H1 (cell line): ENCODE measurements around the gene HERC4. TPM values are rescaled to one million over a fixed set of nuclear protein-coding genes. Genes with fewer than 3 reads are reported as not detected.

Source experiments
- CTCF ChIA-PET: fragments of 300-600 bp; sonication (Branson Sonifier 250); formaldehyde crosslinking; loops from one replicate; lab custom pipeline; 2021; ENCODE audit not compliant: partially characterized antibody; lab: Charles Lee
- POLR2A ChIA-PET: fragments of 300-600 bp; sonication (Branson Sonifier 250); formaldehyde crosslinking; loops from one replicate; lab custom pipeline; 2021; ENCODE audit warnings: inconsistent platforms; ENCODE audit not compliant: partially characterized antibody; lab: Charles Lee
- DNase-seq, 2 experiments: peaks; one replicate each; pipeline versions ENCODE4 v3.0.0 to v3.0.0-alpha.2; 2010 to 2022; ENCODE audit warnings: low spot score in 2 of 2, low read depth in 1 of 2, mixed read lengths in 1 of 2
- FAIRE-seq: peaks from 2 replicates; lab custom pipeline; 2011; peaks lifted over from hg19 to GRCh38; lab: Jason Lieb, UNC
- H2AFZ ChIP-seq: 2 replicates; pipeline ENCODE4 v1.8.1; 2012; ENCODE audit warnings: low read length, inconsistent platforms
- H2AK5ac ChIP-seq: 2 replicates; pipeline ENCODE4 v1.6.1; 2013; ENCODE audit warnings: low read depth, low read length
- H2BK120ac ChIP-seq: replicated peaks from 2 replicates; pipeline ENCODE3; 2013; ENCODE audit warnings: low read depth, low read length, inconsistent platforms
- H2BK12ac ChIP-seq: 2 replicates; pipeline ENCODE4 v1.6.1; 2013; ENCODE audit warnings: low read depth, low read length
- H2BK15ac ChIP-seq: 2 replicates; pipeline ENCODE4 v1.6.1; 2013; ENCODE audit warnings: low read length
- H2BK20ac ChIP-seq: 2 replicates; pipeline ENCODE4 v1.6.1; 2013; ENCODE audit warnings: low read length
- H2BK5ac ChIP-seq: 2 replicates; pipeline ENCODE4 v1.6.1; 2013; ENCODE audit warnings: low read depth, low read length
- H3K14ac ChIP-seq: 2 replicates; pipeline ENCODE4 v1.6.1; 2013; ENCODE audit warnings: inconsistent platforms; ENCODE audit not compliant: insufficient read length
- H3K18ac ChIP-seq: 2 replicates; pipeline ENCODE4 v1.6.1; 2013; ENCODE audit warnings: low read length; ENCODE audit errors: extremely low read depth
- H3K23ac ChIP-seq: 2 replicates; pipeline ENCODE4 v1.6.1; 2013; ENCODE audit warnings: inconsistent platforms; ENCODE audit not compliant: insufficient read length
- H3K23me2 ChIP-seq: 2 replicates; pipeline ENCODE4 v1.6.1; 2013; ENCODE audit warnings: low read depth, low read length
- H3K27ac ChIP-seq: 2 replicates; pipeline ENCODE4 v1.6.1; 2011; ENCODE audit warnings: low read depth, low read length, inconsistent platforms
- H3K27me3 ChIP-seq, 4 experiments: replicated peaks in 1 of 4; 1 replicate in 1 of 4; 2 replicates in 3 of 4; pipeline versions ENCODE4 v1.6.1 to v1.8.1; 2011 to 2013; ENCODE audit warnings: low read length in 3 of 4, mild to moderate bottlenecking in 3 of 4, inconsistent platforms in 2 of 4, mixed read lengths in 2 of 4, moderate library complexity in 1 of 4; ENCODE audit not compliant: control insufficient read depth in 3 of 4, insufficient read depth in 3 of 4; ENCODE audit errors: extremely low read depth in 1 of 4
- H3K36me3 ChIP-seq, 4 experiments: 2 replicates each; pipeline versions ENCODE4 v1.6.1 to v1.8.1; 2011 to 2013; ENCODE audit warnings: mild to moderate bottlenecking in 4 of 4, low read length in 3 of 4, moderate library complexity in 2 of 4, control low read depth in 1 of 4, inconsistent platforms in 1 of 4; ENCODE audit not compliant: insufficient read depth in 4 of 4, control insufficient read depth in 2 of 4
- H3K4ac ChIP-seq: replicated peaks from 2 replicates; pipeline ENCODE3; 2013; ENCODE audit warnings: low read length, low read depth, mixed read lengths, inconsistent platforms; ENCODE audit not compliant: insufficient read length
- H3K4me1 ChIP-seq, 4 experiments: replicated peaks in 1 of 4; 1 replicate in 1 of 4; 2 replicates in 3 of 4; pipeline versions ENCODE4 v1.6.1 to v1.8.1; 2011 to 2013; ENCODE audit warnings: low read length in 3 of 4, inconsistent platforms in 2 of 4, mixed read lengths in 1 of 4; ENCODE audit not compliant: insufficient read depth in 4 of 4, control insufficient read depth in 3 of 4
- H3K4me2 ChIP-seq, 2 experiments: 2 replicates each; pipeline versions ENCODE4 v1.6.1 to v1.8.1; 2011 to 2013; ENCODE audit warnings: low read depth in 2 of 2, low read length in 2 of 2, control low read depth in 1 of 2, inconsistent platforms in 1 of 2, mild to moderate bottlenecking in 1 of 2; ENCODE audit not compliant: insufficient read depth in 1 of 2
- H3K4me3 ChIP-seq, 4 experiments: fragments of 200-600, 300-600 bp in 1 of 4; sonication (generic), shearing (Covaris generic), sonication (Bioruptor Twin) in 1 of 4; 2 replicates each; pipeline versions ENCODE4 v1.5.1 to v1.8.1; 2011 to 2016; ENCODE audit warnings: low read length in 4 of 4, low read depth in 3 of 4, control low read depth in 2 of 4, inconsistent platforms in 2 of 4, mild to moderate bottlenecking in 2 of 4, mixed read lengths in 1 of 4, moderate library complexity in 1 of 4; ENCODE audit not compliant: insufficient read depth in 2 of 4; ENCODE audit errors: extremely low read depth in 1 of 4
- H3K56ac ChIP-seq: replicated peaks from 2 replicates; pipeline ENCODE3; 2013; ENCODE audit warnings: low read depth, mild to moderate bottlenecking, mixed read lengths, low read length, inconsistent platforms; ENCODE audit not compliant: insufficient read length
- H3K79me1 ChIP-seq: 2 replicates; pipeline ENCODE4 v1.6.1; 2013; ENCODE audit warnings: low read depth, low read length, control low read depth
- H3K79me2 ChIP-seq, 2 experiments: 2 replicates each; pipeline versions ENCODE4 v1.6.1 to v1.8.1; 2012 to 2013; ENCODE audit warnings: low read length in 2 of 2, mild to moderate bottlenecking in 2 of 2, inconsistent platforms in 1 of 2; ENCODE audit not compliant: insufficient read depth in 2 of 2, control insufficient read depth in 1 of 2
- H3K9ac ChIP-seq, 4 experiments: replicated peaks in 1 of 4; 1 replicate in 1 of 4; 2 replicates in 3 of 4; pipeline versions ENCODE4 v1.6.1 to v1.8.1; 2011 to 2013; ENCODE audit warnings: low read depth in 3 of 4, low read length in 3 of 4, control low read depth in 2 of 4, mild to moderate bottlenecking in 2 of 4, moderate library complexity in 2 of 4, inconsistent platforms in 1 of 4; ENCODE audit errors: extremely low read depth in 1 of 4
- H3K9me3 ChIP-seq, 2 experiments: 2 replicates each; pipeline versions ENCODE4 v1.6.1 to v1.8.1; 2012 to 2013; ENCODE audit warnings: mild to moderate bottlenecking in 2 of 2, moderate library complexity in 2 of 2, control low read depth in 1 of 2, inconsistent platforms in 1 of 2, low read depth in 1 of 2, low read length in 1 of 2, mixed read lengths in 1 of 2; ENCODE audit not compliant: insufficient read depth in 2 of 2
- H4K20me1 ChIP-seq, 2 experiments: replicated peaks in 1 of 2; 2 replicates each; pipeline versions ENCODE3 to v1.8.1; 2011 to 2013; ENCODE audit warnings: inconsistent platforms in 2 of 2, low read length in 2 of 2, mild to moderate bottlenecking in 1 of 2; ENCODE audit not compliant: insufficient read depth in 2 of 2, control insufficient read depth in 1 of 2
- H4K5ac ChIP-seq: 2 replicates; pipeline ENCODE4 v1.6.1; 2013; ENCODE audit warnings: low read length, low read depth, mixed read lengths, inconsistent platforms; ENCODE audit not compliant: insufficient read length
- H4K8ac ChIP-seq: 2 replicates; pipeline ENCODE4 v1.8.0; 2013; ENCODE audit warnings: mild to moderate bottlenecking, moderate library complexity, low read length, inconsistent platforms; ENCODE audit not compliant: insufficient read depth; ENCODE audit errors: extremely low read depth
- H4K91ac ChIP-seq: replicated peaks from 2 replicates; pipeline ENCODE3; 2013; ENCODE audit warnings: low read length, mixed read lengths, inconsistent platforms; ENCODE audit not compliant: insufficient read length
- CBX5 ChIP-seq: fragments of 300-800, 300-1000 bp; sonication (generic); IDR thresholded peaks from 2 replicates; pipeline ENCODE4 v1.7.1; 2016; ENCODE audit warnings: antibody characterized with exemption, low read length, low read depth
- RAD21 ChIP-seq, 2 experiments: IDR thresholded peaks in 1 of 2; conservative IDR thresholded peaks in 1 of 2; 2 replicates each; pipeline ENCODE4 v1.6.1; 2011; ENCODE audit warnings: low read depth in 2 of 2, low read length in 2 of 2, improper control_type of control experiment in 1 of 2, inconsistent platforms in 1 of 2, mild to moderate bottlenecking in 1 of 2, moderate library complexity in 1 of 2
- YY1 ChIP-seq: IDR thresholded peaks from 2 replicates; pipeline ENCODE4 v1.6.1; 2011; ENCODE audit warnings: low read depth, mild to moderate bottlenecking, low read length
- WGBS, 2 experiments: shearing (Covaris generic) in 1 of 2; methylation state at CpG; one replicate each; pipeline versions ENCODE4 v1.1.6 to v1.1.7; 2013 to 2015; ENCODE audit warnings: low lambda C conversion rate in 2 of 2, mixed read lengths in 2 of 2, inconsistent platforms in 1 of 2, low coverage in 1 of 2, missing lambda C conversion rate in 1 of 2; ENCODE audit not compliant: insufficient replicate concordance in 2 of 2, insufficient coverage in 1 of 2, insufficient read length in 1 of 2; ENCODE audit errors: extremely low coverage in 1 of 2, missing lambda C conversion rate in 1 of 2; 5-methylcytosine and 5-hydroxymethylcytosine counted together
- polyA plus RNA-seq, 7 experiments: library from polyadenylated mRNA; depleted of rRNA in 3 of 7; stranded (reverse) in 5 of 7; unstranded in 2 of 7; fragments of >200 nt in 5 of 7; fragments of 200-250 nt in 2 of 7; gene quantifications; 1 replicate in 5 of 7; 2 replicates in 1 of 7; 4 replicates in 1 of 7; pipeline versions ENCODE4 v1.2.1 to v1.2.3, GENCODE V29; 2011 to 2013; ENCODE audit warnings: missing spikeins in 2 of 7, mixed read lengths in 2 of 7
- total RNA-seq: library from RNA; stranded (reverse); fragmentation: NEBNext Ultra II Directional; extraction: Animal tissue kit (Norgen Biotek cat#: 25700); gene quantifications from 2 replicates; pipeline ENCODE4 v1.2.1, GENCODE V29; 2021

HERC4 gene
- total and polyA plus RNA-seq, 2 of the 8 experiments (the other 6 are each of a cell fraction or from before 2014, with no cell fraction given): 7.5 to 44.0 TPM

DNA sequence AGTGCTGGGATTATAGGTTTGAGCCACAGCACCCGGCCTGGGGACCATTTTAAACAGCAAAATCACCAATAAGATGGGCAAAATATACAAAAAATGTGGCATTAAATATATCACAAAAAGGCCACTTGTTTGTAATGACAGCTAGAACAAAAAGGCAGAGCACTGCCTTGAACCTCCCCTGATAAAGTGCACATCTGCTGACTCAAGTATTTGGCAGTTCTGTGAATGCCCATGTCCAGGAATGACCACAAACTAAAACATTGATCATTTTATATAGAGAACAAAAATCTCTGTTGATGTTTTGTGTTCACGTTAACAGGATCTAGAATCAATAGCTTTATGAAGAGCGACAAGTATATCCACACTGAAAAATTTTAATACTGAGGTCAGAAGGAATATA lies 21.5 kb downstream of the HERC4 start:
- no peak for DNase-seq
- 97% methylated on average over 3 of the region's 3 CpGs; no CpG with 5 or more reads in 1 of the 2 experiments for WGBS, 2 experiments

More for the DNA sequence above, 21.5 kb downstream of the HERC4 start:
- H4K91ac ChIP-seq: no peak overlapping the region
- no peak overlapping the region for H3K56ac ChIP-seq
- no peak overlapping the region for H2BK5ac ChIP-seq
- H2BK20ac ChIP-seq: no peak overlapping the region
- no peak overlapping the region for H2AFZ ChIP-seq
- CTCF ChIA-PET: interaction anchor here (0.6 to 2.2 kb wide), 2 partner anchors 158 to 159 kb away, joined by 3 to 4 read pairs; no protein-coding TSS in a partner anchor
- H3K27me3 ChIP-seq: no peaks in the 10 kb centered on the region
- H4K8ac ChIP-seq: no peak overlapping the region
- H3K27ac ChIP-seq: no peak overlapping the region
- no peak overlapping the region for H3K4me2 ChIP-seq
- no peaks in the 10 kb centered on the region for H3K9me3 ChIP-seq
- H3K4ac ChIP-seq: no peak overlapping the region
- no peak for TF ChIP-seq CBX5
- no peak for TF ChIP-seq RAD21 (IDR thresholded peaks at IDR 0.05 in 1 of 2, conservative IDR thresholded peaks at IDR 0.05 in 1 of 2; ENCODE audit: low read depth in 2 of 2, low read length in 2 of 2)
- no peak for TF ChIP-seq YY1
- H3K4me3 ChIP-seq: no peak overlapping the region
- H3K23ac ChIP-seq: no peak overlapping the region
- no peak overlapping the region for H2BK15ac ChIP-seq
- no peak overlapping the region for H3K18ac ChIP-seq
- FAIRE-seq: no peak
- H3K14ac ChIP-seq: no peak overlapping the region
- no peaks in the 10 kb centered on the region for H3K79me2 ChIP-seq
- H2AK5ac ChIP-seq: no peak overlapping the region
- H2BK120ac ChIP-seq: no peak overlapping the region
- H3K4me1 ChIP-seq: no peaks in the 10 kb centered on the region
- no peak overlapping the region for H3K9ac ChIP-seq
- H3K36me3 ChIP-seq: no peaks in the 10 kb centered on the region; a peak in 1 of 8 replicates
- H4K5ac ChIP-seq: no peak overlapping the region
- POLR2A ChIA-PET: interaction anchor here (0.6 kb wide), 1 partner anchor 8 kb away, joined by 3 read pairs; no protein-coding TSS in a partner anchor
- H2BK12ac ChIP-seq: no peak overlapping the region
- no peaks in the 10 kb centered on the region; the same call in 1 of the 2 replicates for H3K79me1 ChIP-seq
- H3K23me2 ChIP-seq: no peaks in the 10 kb centered on the region
- H4K20me1 ChIP-seq: peaks cover 0 to 1% of the 10 kb centered on the region in 2 experiments
